DMS153 treated with DMSO at 0.1 percent for 48 hours (cell line): ENCODE measurements around the gene CYSRT1.
"Not testable (repeated sequence)": the region's sequence is repeated elsewhere in the genome, so short reads cannot be mapped to it uniquely, and the experiment has no call there.

Experiments
- DNase-seq: peaks from one replicate; lab custom pipeline; 2025; ENCODE audit not compliant: unreplicated experiment; lab: John Stamatoyannopoulos, UW

Gene CYSRT1

GRCh38 chr9:137235424-137236237, 10.7 kb downstream of the CYSRT1 start:
- no peak for DNase-seq

DNA sequence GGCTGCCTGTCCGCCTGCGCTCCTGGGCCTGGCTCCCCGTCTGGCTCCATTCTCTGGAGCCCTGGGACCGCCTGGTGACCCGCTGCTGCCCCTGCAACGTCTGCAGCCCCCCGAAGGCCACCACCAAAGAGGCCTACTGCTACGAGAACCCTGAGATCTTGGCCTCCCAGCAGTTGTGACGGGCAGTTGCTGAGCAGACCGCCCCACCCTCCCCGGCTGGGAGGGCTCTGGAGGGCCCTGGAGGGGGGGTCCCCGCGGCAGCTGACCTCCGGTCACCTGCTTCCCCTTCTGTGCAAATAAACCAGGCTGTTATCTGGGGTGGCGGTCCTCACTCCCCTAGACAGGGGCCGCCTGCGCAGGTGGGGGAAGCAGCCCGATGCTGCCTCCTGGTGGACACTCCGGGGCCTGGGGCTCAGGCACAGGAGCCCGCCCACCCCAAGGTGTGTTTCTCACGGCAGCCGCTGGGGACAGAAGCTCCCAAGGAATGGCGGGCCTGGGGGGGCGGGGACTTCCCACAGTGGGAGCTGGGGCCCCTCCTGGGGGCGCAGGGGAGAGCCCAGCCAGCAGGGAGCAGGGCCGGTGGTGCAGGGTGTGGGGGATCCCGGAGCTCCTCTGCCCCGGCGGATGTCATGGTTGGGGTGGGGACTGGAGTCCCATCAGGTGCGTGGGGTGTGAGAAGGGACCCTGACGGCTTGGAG, 11.4 kb downstream of the CYSRT1 start:
- DNase-seq, result peak; percentile 53

DNA sequence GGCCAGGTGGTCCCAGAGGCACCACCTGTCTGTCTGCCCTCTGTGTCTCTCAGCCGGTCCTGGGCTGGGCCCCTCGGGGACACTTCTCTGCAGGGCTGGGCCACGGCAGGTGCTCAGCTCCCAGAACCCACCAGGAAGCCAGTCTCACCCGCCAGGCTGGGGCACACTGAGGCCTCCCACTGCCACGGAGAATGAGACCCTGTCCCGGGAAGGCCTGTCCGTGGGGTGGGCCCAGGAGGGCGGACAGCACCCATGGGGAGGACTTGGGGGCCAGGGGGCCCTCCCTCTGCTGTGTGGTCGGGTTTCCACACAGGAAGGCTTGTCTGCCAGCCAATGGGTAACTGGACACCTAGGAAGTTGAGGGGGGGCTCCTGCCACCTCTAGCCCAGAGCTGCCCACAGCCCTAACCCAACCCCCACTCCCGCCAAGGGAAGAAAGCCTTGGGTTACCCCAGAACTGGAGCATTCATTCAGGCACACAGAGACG, 12.0 kb downstream of the CYSRT1 start:
- DNase-seq, result no peak

DNA sequence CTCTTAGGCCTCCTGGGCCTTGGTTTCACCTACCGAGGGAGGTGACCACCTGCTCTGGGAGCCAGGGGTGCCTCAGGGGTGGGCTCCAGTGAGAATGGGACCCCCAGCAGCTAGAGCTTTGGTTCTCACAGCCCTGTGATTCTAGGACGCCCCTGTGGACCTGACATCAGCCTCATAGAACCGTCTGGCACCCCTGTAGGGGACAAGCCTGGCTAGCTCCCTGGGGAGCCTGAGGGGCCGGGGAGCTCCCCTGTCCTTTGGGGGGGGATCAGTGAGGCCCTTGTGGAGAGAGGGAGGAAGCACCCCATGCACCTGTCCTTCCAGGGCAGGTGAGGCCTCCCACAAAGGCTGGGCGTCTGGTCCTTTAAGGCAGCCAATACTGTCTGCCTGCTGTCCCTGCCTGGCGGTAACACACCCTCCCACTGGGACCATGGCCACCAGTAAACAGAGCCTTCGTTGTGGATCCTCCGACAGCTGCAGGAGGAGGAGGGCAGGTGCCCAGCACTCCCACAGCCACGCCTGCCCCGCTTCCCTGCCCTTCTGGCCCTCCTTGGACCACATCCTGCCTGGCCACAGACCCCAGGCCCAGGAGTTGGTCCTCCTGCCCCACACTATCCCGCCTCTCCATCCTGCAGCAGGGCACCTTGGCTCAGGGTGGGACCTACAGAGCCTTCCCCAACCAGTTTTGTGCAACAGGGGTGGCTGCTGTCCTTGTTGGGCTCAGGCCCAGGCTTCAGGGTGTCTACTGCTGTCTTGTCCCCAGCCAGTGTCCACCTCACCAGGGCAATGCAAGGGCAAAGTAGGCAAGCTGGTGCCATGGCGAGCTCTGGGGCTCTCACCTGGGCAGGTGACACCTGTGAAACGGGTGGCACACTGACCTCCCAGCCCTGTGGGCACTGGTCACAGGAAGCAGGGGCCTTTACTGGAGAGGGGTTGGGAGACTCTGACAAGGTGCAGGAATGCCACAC, 13.1 kb downstream of the CYSRT1 start:
- DNase-seq, result peak; percentile 83

DNA sequence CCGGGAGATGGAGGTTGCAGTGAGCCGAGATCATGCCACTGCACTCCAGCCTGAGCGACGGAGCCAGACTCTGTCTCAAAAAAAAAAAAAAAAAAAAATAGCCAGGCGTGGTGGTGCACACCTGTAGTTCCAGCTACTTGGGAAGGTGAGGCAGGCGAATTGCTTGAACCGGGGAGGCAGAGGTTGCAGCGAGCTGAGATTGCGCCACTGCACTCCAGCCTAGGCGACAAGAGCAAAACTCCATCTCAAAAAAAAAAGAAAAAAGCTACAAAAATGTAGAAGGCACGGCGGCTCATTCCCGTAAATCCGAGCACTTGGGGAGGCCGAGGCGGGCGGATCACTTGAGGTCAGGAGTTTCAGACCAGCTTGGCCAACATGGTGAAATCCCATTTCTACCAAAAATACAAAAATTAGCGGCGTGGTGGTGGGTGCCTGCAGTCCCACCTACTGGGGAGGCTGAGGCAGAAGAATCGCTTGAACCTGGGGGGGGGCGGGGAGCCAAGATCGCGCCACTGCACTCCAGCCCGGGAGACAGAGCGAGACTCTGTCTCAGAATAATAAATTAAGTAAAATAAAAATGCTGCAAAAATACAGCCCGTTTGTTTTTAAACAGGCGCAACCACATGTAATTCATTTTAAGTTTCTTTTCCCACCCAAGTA, 14.7 kb downstream of the CYSRT1 start:
- not testable (repeated sequence) for DNase-seq

DNA sequence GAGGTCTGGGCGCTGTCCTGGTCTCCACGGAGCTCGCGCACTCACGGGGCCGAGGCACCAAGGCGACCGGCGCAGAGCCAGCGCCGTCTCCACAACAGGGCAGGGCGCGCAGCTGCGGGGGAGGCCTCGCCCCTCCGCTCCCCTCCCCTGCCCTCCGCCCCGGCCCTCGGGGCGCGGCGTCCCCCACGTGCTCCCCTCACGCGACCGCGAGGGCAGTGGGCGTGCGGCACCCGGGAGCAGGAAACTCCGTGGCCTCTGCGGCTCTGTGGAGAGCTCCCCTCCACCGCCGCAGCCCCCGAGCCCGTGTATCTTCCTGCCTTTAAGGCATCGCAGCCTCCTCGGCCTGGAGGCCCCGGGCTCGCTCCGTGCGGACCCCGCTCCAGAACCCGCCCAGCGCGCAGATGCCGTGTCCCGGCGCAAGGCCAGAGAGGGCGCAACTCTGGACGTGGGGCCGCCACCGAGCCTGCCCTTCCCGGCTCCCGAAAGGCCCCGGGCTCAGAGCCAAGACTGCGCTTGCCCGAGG, 15.4 kb downstream of the CYSRT1 start:
- DNase-seq, result peak; percentile 98

DNA sequence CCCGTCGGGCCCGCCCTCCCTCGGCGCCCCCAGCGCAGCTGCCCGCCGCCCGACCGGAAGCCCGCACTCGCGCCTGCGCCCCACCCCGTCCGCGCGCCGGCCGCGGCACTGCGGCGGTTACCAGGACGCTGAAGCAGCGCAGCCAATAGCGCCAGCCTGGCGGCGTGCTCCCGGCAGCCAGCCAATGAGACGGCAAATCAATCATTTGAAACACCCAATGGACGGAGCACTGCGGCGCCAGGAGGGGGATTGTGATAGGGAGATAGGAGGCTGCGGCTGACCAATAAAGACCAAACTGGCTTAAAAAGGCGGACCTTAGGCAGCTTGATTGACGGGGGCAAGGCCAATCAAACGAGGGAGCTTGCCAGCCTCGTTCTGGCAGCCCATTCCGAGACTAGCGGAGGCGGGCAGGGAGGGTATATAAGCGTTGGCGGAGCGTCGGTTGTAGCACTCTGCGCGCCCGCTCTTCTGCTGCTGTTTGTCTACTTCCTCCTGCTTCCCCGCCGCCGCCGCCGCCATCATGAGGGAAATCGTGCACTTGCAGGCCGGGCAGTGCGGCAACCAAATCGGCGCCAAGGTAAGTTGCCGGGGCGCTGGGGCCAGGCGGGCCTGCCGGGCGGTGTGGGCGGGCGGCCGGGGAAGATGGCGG, 16.0 kb downstream of the CYSRT1 start, which contains the start of gene TUBB4B:
Gene TUBB4B, plus strand, starts transcription at position 447 of the 649 bp plus-strand sequence. Its CDS starts 74 bp downstream, at position 521.
- DNase-seq, result peak; percentile 98

GRCh38 chr9:137241490-137242268, 16.7 kb downstream of the CYSRT1 start:
- no peak for DNase-seq

DNA sequence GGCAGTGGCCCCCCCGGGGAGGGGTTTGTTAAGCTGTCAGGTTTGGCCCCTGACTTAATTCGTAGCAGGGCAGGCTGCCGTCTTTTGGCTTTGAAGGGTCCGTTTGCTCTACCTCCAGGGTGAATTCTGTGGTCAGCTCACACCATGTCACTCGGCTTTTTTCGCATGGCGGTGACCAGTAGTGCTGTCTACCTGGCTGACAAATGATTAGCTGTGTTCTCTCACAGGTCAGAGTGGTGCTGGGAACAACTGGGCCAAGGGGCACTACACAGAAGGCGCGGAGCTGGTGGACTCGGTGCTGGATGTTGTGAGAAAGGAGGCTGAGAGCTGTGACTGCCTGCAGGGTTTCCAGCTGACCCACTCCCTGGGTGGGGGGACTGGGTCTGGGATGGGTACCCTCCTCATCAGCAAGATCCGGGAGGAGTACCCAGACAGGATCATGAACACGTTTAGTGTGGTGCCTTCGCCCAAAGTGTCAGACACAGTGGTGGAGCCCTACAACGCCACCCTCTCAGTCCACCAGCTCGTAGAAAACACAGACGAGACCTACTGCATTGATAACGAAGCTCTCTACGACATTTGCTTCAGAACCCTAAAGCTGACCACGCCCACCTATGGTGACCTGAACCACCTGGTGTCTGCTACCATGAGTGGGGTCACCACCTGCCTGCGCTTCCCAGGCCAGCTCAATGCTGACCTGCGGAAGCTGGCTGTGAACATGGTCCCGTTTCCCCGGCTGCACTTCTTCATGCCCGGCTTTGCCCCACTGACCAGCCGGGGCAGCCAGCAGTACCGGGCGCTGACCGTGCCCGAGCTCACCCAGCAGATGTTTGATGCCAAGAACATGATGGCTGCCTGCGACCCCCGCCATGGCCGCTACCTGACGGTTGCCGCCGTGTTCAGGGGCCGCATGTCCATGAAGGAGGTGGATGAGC, 17.6 kb downstream of the CYSRT1 start:
- DNase-seq, result no peak

DNA sequence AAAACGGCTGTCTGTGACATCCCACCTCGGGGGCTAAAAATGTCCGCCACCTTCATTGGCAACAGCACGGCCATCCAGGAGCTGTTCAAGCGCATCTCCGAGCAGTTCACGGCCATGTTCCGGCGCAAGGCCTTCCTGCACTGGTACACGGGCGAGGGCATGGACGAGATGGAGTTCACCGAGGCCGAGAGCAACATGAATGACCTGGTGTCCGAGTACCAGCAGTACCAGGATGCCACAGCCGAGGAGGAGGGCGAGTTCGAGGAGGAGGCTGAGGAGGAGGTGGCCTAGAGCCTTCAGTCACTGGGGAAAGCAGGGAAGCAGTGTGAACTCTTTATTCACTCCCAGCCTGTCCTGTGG, 18.3 kb downstream of the CYSRT1 start:
- not testable (repeated sequence) for DNase-seq

GRCh38 chr9:137243626-137244485, 18.9 kb downstream of the CYSRT1 start:
- DNase-seq, result no peak

DNA sequence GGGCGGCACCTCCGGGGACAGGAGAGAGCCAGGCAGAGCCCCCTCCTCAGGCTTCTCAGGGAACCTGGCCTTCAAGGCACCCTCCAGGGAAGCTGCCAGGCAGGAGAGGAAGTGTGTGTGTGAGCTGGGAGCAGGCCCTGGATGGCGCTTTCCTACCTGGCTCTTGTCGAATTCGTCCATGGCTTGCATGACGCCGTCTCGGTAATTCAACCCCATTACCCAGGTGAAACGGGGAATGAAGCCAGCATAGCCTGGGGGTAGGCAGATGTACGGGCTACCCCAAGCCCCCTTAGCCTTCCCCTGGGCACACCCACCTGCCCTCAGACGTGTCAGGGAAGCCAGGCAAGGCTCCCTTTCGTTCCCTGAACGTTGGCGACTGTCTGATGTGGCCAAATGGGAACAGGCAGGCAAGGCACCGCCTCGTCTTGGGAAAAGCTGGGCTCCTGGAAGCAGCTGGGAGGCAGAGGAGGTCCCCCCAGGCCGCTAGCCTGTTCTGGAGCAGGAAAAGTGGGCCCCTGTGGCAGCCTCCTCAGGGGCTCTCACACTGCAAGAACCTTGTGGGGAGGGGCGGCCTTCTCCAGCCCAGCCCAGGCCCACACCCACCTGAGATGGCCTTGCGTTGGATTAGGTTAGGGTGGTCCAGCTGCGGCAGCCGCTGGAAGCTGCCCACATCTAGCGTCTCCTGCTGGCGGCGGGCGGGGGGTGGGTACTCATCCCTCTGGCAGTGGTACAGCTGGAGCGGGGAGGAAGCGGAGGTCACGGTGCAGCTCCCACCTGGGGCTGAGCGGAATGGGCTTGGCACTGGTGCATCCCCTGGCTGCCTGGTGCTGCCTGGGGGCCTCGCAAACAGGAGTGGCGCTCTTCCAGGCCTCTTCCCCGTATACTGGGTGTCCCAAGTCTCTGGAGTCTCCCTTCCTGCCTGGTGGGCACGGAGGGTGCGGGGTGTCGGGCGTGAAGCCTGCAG, 19.8 kb downstream of the CYSRT1 start:
- DNase-seq, result no peak

GRCh38 chr9:137245450-137246421, 20.8 kb downstream of the CYSRT1 start:
- DNase-seq, result no peak

DNA sequence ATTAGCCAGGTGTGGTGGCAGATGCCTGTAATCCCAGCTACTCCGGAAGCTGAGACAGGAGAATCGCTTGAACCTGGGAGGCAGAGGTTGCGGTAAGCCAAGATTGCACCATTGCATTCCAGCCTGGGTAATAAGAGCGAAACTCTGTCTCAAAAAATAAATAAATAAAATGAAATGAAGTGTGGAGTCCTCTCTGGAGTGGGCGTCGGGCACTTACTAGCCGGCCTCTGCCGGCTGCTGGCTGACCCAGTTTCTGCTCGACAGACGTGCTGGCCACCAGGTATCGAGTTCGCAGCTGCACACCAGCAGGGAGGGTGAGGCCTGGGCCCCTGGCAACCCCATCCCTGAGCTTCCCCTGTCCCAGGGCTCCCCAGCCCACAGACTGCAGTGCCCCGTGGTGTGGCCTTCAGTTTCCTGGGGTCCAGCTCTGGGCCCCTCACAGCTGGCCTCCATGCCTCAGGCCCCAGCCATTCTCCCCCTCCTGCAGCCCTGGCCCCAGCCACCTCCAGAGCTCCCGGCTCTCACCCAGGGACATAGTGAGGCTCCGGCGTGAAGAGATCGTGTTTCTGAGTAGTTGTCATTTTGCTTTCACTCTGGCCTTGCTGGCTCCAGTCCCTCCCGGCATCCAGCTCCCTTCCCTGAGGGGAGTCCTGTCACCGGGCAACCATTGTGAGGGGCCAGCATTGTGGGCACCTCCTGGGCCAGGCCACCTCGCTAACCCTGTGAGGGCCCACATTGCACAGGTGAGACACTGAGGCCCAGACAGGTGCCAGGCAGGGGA, 22.4 kb downstream of the CYSRT1 start:
- no peak for DNase-seq
